HG02938 (cell line): ENCODE results near the gene VN1R4.
"Not testable (repeated sequence)": the region's sequence is repeated elsewhere in the genome, so short reads cannot be mapped to it uniquely, and the experiment has no call there.

Experiments used
- ATAC-seq: cut with Tn5 transposase; IDR thresholded peaks from one replicate; pipeline ENCODE4 v1.9.1; 2021; ENCODE audit warnings: mild to moderate bottlenecking, moderate library complexity; ENCODE audit not compliant: unreplicated experiment

Gene VN1R4, protein sequence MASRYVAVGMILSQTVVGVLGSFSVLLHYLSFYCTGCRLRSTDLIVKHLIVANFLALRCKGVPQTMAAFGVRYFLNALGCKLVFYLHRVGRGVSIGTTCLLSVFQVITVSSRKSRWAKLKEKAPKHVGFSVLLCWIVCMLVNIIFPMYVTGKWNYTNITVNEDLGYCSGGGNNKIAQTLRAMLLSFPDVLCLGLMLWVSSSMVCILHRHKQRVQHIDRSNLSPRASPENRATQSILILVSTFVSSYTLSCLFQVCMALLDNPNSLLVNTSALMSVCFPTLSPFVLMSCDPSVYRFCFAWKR

DNA sequence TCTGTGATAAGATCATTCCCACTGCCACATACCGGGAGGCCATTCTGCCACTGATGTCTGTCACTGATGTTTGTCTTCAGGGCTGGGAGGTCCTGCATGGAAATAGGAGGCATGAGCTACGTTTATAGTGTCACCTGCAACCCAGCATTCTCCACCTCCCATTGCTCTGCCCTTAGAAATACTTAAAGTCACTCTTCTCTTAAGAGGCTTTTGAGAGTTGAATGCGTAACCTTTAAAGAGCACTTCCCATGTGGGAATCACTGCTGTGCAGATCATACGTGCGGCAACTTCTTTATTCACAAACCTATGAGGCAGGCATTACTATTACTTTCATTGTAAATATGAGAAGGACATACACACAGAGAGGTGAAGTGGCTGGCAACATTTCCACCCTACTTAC lies at the start of gene VN1R4:
VN1R4 (minus strand) TSS at position 101 of the 400 bp plus-strand sequence; CDS start at position 43, 58 bp downstream.
- not testable (repeated sequence) for ATAC-seq

DNA sequence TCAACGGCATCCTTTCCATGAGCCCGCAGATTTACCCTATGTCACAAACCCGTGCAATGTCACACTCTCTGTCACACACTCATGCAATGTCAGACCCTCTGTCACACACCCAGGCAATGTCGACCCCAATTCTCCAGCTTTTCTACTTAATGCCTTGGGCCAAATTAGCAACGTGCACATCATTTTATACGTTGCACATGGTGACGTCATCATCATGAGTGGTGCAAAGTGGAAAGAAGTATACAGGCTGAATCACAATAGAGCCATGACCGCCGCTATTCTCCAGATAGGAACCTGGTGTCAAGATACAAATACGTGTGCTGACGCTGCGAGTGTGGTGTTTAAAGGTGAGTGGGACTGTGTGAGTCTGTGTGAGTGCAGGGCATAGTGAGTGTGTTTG lies 44.4 kb upstream of the VN1R4 start:
- ATAC-seq, result no peak

DNA sequence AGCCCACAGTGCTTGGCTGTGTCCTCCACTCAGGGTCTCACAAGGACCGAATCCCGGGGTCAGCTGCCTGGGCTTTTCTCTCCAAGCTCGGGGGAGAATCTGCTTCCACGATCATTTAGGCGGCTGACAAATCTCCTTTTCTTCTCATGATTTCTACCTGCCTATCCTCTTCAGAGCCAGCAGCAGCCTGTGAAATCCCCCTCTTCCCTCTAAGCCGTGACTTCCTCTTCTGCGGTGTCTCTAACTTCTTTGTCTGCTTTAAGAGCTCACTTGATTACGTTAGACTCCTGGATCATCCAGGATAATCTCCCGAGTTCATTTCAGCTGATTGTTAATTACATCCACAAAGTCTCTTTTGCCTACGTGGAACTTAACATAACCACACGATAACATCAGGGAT lies 43.5 kb upstream of the VN1R4 start:
- no peak for ATAC-seq

DNA sequence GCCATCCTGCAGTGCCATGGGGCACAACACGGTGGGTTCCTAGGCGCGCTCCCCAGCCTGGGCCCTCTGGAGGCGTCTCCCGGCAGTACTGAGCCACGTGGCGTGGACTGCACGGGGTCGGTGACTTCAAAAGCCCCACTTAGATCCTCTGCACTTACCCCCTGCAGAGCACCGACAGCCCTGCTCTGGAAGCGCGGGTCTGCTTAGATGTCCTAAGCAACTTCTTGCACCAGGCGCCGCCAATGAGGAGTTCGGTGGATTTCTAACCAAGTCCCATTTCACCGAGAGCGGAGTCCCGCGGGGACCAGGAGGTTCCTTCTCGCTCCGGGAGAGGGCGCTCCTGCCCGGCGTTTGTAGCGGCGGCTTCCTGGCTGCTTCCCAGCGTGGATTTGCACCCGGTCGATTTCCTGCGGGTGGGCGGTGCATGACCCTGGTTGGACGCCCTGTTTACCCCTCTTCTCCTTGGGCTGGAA lies 40.9 kb upstream of the VN1R4 start:
- no peak for ATAC-seq

DNA sequence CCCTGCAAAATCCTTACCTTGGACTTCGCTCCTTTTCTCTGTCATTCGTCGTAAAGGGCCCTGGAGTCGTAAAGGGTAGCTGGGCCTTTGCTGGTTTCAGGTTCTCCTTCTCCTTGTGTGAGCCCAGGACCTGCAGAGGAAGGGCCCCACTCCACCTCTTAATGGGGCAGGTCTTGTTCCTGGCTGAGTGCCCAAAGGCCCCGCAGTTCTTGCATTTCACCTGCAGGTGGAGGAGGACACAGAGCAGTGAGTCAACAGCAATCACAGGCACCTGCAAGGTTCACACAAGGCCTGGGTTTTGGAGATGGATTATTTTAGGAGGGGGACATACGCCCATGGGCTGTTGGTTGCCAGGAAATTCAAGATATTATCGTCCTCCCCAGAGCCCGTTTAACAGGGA lies 33.8 kb upstream of the VN1R4 start:
- not testable (repeated sequence) for ATAC-seq

DNA sequence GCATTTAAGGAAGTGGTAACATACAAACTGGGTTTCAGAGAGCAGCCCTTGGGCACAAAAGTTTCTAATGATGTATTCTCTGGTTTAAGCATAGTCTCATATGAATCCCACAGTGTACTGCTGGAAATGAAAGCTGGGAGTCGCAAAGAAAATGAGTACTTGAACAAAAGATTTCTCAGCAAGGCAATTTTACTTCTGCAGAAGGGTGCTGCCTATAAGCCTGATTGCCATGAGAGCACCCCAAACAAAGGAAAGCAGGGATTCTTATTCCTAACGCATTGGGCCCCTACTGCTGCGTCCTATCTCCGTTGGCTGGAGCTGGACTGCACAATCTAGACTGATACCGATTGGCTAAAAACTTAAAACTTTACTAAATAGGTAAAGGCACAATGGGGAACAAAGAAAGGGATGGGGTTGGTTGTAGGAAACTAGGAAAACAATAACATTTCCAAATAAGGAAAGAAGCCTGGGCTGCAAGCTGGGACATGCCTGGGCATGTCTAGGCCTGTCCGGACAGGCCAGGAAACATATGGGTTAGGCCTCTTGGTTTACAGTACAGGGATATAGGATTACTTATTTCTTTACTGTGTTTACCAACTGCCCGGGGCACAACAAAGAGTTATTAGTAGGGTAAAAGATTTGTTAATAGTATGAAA lies 27.4 kb upstream of the VN1R4 start:
- ATAC-seq, result no peak

DNA sequence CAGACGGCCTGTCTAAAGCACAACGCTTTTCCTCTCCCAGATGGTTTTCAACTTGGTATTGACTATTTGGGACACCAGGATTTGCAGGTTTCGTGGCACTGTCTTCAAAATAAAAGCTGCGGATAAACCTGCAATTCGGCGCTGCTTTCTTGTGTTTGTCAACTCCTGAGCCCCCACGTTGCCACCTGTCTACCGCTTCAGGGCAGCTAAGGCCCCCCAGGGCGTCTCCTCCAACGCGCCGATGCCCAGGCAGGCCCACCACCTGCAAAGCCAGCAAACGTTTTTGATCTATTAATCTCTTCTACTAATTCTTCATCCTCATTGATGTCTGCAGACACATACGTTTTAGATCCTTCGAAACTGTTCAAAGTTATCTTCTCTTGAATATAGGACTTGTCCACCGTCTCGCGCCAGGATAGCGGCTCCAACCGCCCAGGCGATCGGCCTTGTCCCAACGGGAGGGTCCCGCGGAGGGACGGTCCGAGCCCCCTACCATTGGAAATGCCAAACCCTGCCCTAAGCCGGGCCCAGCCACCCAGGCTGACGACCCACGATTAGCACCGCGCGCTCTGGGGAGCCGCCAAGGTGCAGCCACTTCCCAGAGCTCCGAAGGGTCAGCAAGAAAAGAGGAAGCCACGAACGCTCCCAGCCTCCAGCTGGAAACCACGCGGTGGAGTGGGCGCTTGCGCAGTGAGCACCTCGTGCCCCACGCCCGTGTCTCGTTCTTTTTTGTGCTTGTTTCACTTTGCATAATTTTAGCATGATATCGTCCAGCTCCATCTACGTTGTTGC lies 23.4 kb upstream of the VN1R4 start:
- no peak for ATAC-seq

DNA sequence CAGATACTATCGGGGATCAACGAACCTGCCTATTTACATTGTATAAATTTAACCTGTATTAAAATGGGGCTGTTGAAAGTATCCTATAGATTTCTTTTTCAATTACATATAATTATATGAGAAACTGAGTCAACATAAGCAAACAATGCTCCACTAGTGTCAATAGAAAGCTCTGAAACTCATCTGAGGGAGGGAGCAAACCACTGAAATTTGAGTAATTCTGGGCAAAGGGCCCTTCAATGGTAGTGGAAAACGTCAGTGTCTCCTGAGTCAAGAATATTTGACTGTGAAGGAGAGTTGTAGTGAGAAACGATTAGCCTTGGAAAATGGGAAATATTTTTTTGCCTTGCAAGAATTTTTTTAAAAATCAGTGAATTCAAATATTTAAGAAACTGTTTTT lies 17.6 kb upstream of the VN1R4 start:
- no peak for ATAC-seq

DNA sequence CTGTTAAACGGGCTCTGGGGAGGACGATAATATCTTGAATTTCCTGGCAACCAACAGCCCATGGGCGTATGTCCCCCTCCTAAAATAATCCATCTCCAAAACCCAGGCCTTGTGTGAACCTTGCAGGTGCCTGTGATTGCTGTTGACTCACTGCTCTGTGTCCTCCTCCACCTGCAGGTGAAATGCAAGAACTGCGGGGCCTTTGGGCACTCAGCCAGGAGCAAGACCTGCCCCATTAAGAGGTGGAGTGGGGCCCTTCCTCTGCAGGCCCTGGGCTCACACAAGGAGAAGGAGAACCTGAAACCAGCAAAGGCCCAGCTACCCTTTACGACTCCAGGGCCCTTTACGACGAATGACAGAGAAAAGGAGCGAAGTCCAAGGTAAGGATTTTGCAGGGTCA lies 14.4 kb upstream of the VN1R4 start:
- not testable (repeated sequence) for ATAC-seq

DNA sequence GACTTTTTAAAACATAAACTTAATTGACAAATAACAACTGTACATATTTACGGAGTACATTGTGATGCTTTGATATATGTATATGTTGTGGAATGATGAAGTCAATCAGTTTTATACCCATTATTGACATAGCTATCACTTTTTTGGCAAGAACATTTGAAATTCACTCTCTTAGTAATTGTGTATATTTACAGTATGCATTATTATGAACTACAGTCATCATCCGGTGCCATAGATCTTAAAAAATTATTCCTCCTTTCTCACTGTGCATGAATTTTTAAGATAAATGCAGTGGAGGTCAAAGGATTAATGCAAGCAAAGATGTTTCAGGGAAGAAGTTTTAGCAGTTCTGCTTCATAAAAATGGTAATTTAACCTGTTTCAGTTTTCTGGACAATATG lies 8.0 kb upstream of the VN1R4 start:
- ATAC-seq, result no peak

DNA sequence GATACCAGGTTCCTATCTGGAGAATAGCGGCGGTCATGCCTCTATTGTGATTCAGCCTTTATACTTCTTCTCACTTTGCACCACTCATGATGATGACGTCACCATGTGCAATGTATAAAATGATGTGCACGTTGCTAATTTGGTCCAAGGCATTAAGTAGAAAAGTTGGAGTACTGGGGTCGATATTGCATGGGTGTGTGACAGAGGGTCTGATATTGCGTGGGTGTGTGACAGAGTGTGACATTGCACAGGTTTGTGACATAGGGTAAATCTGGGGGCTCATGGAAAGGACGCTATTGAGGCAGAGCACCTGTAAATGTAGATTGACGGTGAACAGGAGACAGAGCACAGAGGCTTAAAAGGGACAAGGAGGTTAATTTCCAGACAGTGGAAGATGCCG lies 4.5 kb upstream of the VN1R4 start:
- ATAC-seq, result no peak

DNA sequence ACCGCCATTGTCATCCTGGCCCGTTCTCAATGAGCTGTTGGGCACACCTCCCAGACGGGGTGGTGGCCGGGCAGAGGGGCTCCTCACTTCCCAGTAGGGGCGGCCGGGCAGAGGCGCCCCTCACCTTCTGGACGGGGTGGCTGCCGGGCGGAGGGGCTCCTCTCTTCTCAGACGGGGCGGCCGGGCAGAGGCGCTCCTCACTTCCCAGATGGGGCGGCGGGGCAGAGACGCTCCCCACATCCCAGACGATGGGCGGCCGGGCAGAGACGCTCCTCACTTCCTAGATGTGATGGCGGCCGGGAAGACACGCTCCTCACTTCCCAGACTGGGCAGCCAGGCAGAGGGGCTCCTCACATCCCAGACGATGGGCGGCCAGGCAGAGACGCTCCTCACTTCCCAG lies 2.3 kb upstream of the VN1R4 start:
- not testable (repeated sequence) for ATAC-seq

DNA sequence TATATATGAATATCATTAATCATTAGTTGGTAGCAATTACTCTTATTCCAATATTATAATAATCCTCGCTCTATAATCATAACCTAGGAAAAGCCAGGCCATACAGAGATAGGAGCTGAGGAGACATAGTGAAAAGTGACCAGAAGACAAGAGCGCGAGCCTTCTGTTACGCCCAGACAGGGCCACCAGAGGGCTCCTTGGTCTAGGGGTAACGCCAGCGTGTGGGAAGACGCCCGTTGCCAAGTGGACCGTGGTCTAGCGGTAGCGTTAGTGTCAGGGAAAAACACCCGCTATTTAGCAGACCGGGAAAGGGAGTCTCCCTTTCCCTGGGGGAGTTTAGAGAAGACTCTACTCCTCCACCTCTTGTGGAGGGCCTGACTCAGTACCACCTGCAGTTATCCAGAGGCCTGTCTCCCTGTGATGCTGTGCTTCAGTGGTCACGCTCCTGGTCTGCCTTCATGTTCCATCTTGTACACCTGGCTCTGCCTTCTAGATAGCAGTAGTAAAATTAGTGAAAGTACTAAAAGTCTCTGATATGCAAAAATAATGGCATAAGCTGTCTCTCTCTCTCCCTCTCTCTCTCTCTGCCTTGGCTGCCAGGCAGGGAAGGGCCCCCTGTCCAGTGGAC lies 9.7 kb downstream of the VN1R4 start, which contains the start of gene VN1R2:
VN1R2 (plus strand) TSS at position 578 of the 628 bp plus-strand sequence. CDS start 84 bp downstream, outside the sequence.
- not testable (repeated sequence) for ATAC-seq

DNA sequence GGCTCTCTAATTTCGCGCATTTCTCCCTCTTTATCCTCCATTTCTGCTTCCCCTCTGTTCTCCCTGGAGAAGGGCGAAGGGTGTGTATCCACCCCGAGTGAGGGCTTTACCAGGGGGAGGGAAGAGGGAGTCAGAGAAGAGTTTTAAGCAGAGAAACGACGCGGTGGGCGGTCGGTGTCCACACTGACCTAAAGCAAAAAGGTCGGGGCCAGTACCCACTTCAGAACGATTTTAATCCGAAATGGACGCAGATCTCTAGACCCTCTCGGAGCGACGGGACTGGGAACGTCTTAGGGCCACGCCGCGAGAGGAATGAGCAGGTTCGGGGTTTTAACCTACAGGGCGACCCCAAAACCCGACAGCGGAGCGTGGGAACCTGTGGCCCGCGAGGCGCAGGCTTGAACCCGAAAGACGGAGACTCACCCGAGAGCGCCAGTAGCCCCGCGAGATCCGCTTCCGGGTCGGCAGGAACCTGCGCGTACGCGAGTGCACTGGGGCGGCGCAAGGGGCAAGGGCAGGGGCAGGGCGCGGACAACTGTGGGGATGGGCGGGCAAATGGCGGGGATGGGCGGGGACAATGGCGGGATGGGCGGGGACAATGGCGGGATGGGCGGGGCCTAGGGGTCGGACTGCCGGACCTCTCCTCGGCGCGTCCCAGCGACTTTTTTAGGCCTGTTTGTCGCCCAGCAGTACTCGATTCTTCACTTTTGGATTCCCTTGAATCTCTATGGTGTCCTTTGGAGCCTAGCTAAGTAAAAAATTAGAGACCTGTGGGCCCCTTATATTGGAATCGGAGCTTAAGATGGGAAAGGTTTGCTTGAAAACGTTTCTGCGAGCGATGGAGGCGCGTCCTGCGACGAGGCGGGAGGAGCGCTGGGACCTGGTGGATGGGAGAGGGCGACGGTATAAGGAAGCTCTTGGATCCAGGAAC lies 12.8 kb downstream of the VN1R4 start, which contains the start of gene ZNF677:
ZNF677 (minus strand) TSS at position 463 of the 931 bp plus-strand sequence. CDS start 3,323 bp downstream, outside the sequence.
- ATAC-seq, result no peak

DNA sequence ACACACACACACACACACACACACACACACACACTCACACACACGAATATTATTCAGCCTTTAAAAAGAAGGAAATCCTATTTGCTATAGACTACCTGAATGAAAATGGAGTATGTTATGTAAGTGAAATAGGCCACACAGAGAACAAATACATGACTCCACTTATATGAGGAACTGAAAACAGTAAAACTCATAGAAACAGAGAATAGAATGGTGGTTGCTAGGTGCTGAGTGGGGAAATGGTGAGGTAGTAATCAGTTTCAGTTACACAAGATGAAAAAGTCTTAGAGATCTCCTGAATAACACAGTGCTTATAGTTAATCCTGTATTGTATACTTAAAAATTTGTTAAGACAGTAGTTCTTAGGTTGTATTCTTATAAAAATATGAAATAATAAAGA lies 21.0 kb downstream of the VN1R4 start:
- no peak for ATAC-seq

DNA sequence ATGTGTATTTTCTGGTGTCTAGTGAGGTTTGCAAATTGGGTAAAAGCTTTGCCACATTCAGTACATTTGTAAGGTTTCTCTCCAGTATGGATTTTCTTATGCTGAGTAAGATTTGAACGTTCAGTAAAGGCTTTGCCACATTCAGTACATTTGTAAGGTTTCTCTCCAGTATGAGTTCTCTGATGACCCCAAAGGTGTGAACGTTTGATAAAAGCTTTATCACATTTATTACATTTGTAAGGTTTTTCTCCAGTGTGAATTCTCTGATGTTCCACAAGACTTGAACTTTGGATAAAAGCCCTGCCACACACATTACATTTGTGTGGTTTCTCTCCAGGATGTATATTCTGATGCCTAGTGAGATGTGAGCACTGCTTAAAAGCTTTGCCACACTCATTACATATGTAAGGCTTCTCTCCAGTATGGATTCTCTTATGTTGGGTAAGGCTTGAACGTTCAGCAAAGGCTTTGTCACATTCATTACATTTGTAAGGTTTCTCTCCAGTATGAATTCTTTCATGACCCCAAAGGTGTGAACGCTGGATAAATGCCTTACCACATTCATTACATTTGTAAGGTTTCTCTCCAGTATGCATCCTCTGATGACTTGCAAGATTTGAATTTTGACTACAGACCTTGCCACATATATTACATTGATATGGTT lies 30.3 kb downstream of the VN1R4 start:
- ATAC-seq, result no peak

DNA sequence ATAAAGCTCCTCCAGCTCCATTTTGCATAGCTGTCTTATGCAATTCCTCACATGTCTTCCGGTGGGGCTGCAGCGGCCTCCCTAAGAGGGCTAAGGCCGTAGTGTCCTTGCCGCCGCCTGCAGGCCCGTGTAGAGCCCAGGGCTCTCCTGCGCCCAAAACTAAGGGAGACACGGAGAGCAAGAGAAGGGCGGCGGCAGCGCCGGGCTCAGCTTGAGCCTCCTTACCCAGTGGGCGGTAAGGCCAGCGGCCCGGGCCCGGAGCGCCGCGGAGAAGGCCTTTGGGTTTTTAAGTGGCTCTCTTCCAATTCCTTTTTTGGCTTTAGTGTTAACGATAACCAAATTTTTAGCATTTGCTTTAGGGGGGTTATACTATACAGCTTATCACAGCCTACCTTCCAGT lies 42.9 kb downstream of the VN1R4 start:
- no peak for ATAC-seq

DNA sequence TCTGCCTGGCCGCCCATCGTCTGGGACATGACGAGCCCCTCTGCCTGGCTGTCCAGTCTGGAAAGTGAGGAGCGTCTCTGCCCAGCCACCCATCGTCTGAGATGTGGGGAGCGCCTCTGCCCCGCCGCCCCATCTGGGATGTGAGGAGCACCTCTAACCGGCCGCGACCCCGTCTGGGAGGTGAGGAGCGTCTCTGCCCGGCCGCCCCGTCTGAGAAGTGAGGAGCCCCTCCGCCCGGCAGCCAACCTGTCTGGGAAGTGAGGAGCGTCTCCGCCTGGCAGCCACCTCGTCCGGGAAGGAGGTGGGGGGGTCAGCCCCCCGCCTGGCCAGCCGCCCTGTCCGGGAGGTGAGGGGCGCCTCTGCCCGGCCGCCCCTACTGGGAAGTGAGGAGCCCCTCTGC lies 44.8 kb downstream of the VN1R4 start:
- ATAC-seq, result not testable (repeated sequence)
